Upper lobe of right lung (tissue), 1 donor: ENCODE results near the gene TTC8. TPM values are rescaled to one million over a fixed set of nuclear protein-coding genes. Genes with fewer than 3 reads are reported as not detected.

Source experiments
- ATAC-seq: fragments of 200-7000 bp; cut with Tn5 transposase; one replicate; pipeline ENCODE4 v1.9.1; 2020; ENCODE audit warnings: mild to moderate bottlenecking, moderate library complexity
- DNase-seq: peaks from one replicate; pipeline ENCODE4 v3.0.0-alpha.2; 2020
- H3K27ac ChIP-seq: fragments of 200-600 bp; one replicate; pipeline ENCODE4 v1.8.0; 2022
- H3K27me3 ChIP-seq: fragments of 200-600 bp; one replicate; pipeline ENCODE4 v1.8.0; 2022; ENCODE audit warnings: mild to moderate bottlenecking
- H3K36me3 ChIP-seq: fragments of 200-600 bp; one replicate; pipeline ENCODE4 v1.8.0; 2022
- H3K4me1 ChIP-seq: fragments of 200-600 bp; one replicate; pipeline ENCODE4 v1.8.0; 2022
- H3K4me3 ChIP-seq: fragments of 200-600 bp; one replicate; pipeline ENCODE4 v1.8.0; 2022; ENCODE audit warnings: mild to moderate bottlenecking
- H3K9me3 ChIP-seq: fragments of 200-600 bp; one replicate; pipeline ENCODE4 v1.8.0; 2022
- intact Hi-C: fragments of 100-400 bp; cut with DNase I; formaldehyde crosslinking; loops from one replicate; pipeline ENCODE4 v1.11.0; 2022
- total RNA-seq: library from RNA; stranded (reverse); fragmentation: NEBNext Ultra II Directional; extraction: Animal tissue kit (Norgen Biotek cat#: 25700); gene quantifications from one replicate; pipeline ENCODE4 v1.2.1, GENCODE V29; 2021
- TF ChIP-seq, protein P1 (sequence below): fragments of 200-600 bp; IDR thresholded peaks from one replicate; pipeline ENCODE4 v1.8.0; 2022; ENCODE audit warnings: antibody characterized with exemption
- donor health status: DM: no; HTN: yes; CAD: no; lungs with severe emphysema.

TTC8 gene
- total RNA-seq, 1 donor from 2014 or later, result 11.5 TPM

DNA sequence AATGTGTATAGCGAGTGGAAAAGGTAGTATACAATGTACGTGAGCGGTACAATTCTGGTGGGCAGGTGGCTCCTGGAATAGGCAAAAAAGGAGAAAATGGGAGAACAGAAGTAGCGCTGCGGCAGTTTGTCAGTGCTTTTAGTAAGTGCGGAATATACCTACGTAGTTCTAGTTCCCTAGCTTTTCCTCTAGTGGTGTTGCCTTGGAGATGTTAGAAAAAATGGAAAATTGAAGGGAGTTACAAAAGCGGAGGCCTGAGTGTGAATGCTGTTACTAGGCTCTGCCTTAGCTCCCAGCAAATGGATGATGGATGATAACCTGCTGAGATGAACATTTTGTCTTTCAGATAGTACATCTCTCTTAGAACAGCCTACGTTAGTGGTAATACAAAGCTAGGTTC, 1.1 kb downstream of the TTC8 start:
- H3K4me3 ChIP-seq, result peak overlapping the region; percentile 86
- H3K9me3 ChIP-seq, result no peaks in the 10 kb centered on the region
- peaks cover 6% of the 10 kb centered on the region for H3K4me1 ChIP-seq
- DNase-seq, result no peak
- intact Hi-C loops, result no loop called here
- ATAC-seq, result no peak
- no peaks in the 10 kb centered on the region for H3K36me3 ChIP-seq
- no peak overlapping the region for H3K27ac ChIP-seq
- H3K27me3 ChIP-seq, result no peaks in the 10 kb centered on the region
- TF ChIP-seq, protein P1, sequence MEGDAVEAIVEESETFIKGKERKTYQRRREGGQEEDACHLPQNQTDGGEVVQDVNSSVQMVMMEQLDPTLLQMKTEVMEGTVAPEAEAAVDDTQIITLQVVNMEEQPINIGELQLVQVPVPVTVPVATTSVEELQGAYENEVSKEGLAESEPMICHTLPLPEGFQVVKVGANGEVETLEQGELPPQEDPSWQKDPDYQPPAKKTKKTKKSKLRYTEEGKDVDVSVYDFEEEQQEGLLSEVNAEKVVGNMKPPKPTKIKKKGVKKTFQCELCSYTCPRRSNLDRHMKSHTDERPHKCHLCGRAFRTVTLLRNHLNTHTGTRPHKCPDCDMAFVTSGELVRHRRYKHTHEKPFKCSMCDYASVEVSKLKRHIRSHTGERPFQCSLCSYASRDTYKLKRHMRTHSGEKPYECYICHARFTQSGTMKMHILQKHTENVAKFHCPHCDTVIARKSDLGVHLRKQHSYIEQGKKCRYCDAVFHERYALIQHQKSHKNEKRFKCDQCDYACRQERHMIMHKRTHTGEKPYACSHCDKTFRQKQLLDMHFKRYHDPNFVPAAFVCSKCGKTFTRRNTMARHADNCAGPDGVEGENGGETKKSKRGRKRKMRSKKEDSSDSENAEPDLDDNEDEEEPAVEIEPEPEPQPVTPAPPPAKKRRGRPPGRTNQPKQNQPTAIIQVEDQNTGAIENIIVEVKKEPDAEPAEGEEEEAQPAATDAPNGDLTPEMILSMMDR, result no peak

- peaks cover 8% of the 10 kb centered on the region for H3K4me1 ChIP-seq
- ATAC-seq (no peak), DNase-seq (no peak)
- TF ChIP-seq, protein P1, result no peak
- no peaks in the 10 kb centered on the region for H3K27me3 ChIP-seq
- H3K9me3 ChIP-seq, result no peaks in the 10 kb centered on the region
- intact Hi-C loops, result no loop called here
- H3K27ac ChIP-seq, result no peak overlapping the region
- H3K36me3 ChIP-seq, result no peaks in the 10 kb centered on the region
- no peak overlapping the region for H3K4me3 ChIP-seq
Observed at GRCh38 chr14:88829188-88829587, 4.7 kb downstream of the TTC8 start.

DNA sequence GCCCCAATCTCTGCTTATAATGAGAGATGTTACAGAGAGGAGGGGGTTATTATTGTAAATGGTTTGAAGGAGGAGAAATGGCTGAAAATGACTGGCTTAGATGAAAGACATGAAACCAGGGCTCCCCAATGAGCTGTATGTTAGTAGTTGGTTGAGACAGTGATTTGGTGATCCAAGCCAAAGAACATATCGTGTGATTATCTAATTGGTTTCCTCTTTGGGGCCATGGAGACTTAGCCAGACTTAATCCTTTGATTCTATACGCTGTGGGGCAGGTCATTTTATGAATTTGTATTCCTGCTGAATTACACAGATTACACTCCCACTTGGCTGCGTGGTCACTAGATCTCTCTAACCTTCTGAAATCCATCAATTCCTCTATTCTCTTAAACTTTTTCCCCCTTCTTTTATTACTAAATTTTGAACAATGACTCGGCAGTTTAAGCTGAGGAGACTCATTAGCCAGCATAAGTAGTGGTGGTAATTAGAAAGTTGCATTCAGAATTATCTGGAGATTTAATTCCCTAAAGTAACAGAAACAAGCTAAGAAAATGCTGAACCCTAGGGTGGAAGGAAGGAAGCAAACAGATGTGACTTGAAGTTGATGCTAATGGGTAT, 5.3 kb downstream of the TTC8 start:
- intact Hi-C loops, result no loop called here
- ATAC-seq, result no peak
- Histone ChIP-seq H3K9me3 (no peaks in the 10 kb centered on the region), H3K27me3 (no peaks in the 10 kb centered on the region), H3K36me3 (no peaks in the 10 kb centered on the region), H3K4me1 (peaks cover 15% of the 10 kb centered on the region), H3K4me3 (no peak overlapping the region), H3K27ac (no peak overlapping the region)
- no peak for DNase-seq
- TF ChIP-seq, protein P1, result no peak

DNA sequence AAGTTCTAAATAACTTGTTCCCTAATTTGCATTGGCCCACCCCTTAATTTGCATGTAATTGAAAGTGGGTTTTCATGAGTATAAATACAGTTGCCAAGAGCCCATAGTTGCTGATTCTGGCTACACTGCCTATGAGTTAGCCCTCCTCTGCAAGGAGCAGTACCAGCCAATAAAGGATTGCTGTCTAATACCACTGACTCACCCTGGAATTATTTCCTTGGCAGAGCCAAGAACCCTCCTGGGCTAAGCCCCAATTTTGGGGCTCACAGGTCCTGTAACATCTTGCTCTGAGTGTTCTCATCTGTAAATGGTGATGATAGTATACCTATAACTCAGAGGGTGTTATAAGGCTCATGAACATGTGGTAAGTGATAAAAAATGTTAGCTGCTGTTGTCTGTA, 6.8 kb downstream of the TTC8 start:
- TF ChIP-seq, protein P1, result no peak
- Histone ChIP-seq H3K4me3 (no peak overlapping the region), H3K36me3 (no peaks in the 10 kb centered on the region), H3K27me3 (no peaks in the 10 kb centered on the region), H3K9me3 (no peaks in the 10 kb centered on the region), H3K4me1 (peaks cover 9% of the 10 kb centered on the region), H3K27ac (no peak overlapping the region)
- no peak for DNase-seq
- intact Hi-C loops, result no loop called here
- ATAC-seq, result no peak

GRCh38 chr14:88834883-88835431, 10.5 kb downstream of the TTC8 start:
- TF ChIP-seq, protein P1, result no peak
- Histone ChIP-seq H3K36me3 (no peaks in the 10 kb centered on the region), H3K4me1 (peaks cover 9% of the 10 kb centered on the region), H3K27me3 (no peaks in the 10 kb centered on the region), H3K4me3 (no peak overlapping the region), H3K27ac (no peak overlapping the region), H3K9me3 (no peaks in the 10 kb centered on the region)
- intact Hi-C loops, result no loop called here
- ATAC-seq (no peak), DNase-seq (no peak)

DNA sequence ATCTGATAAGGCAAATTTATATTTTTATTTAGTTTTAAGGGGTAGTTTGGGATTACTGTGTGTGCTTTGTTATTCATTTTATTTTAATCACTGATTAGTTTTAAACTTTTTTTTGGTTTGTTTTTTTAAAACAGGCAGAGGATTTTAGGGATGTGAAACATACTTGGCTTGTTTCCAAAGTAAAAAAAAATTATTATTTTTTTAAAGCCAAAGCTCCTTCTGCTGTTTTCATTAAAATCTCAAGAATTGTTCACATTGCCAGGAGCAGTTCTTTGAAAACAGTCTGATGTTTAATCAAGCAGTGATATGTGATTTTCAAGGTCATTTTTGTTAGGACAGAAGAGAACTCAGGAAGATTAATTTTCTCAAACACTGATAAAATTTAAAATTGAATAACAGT, 11.2 kb downstream of the TTC8 start:
- no peaks in the 10 kb centered on the region for H3K36me3 ChIP-seq
- H3K4me1 ChIP-seq, result peaks cover 9% of the 10 kb centered on the region
- no peak overlapping the region for H3K27ac ChIP-seq
- TF ChIP-seq, protein P1, result no peak
- no peaks in the 10 kb centered on the region for H3K27me3 ChIP-seq
- intact Hi-C loops, result no loop called here
- H3K9me3 ChIP-seq, result no peaks in the 10 kb centered on the region
- H3K4me3 ChIP-seq, result no peak overlapping the region
- DNase-seq, result no peak
- no peak for ATAC-seq
